ENCODE data around the gene CDC23.
"Not testable (repeated sequence)": the region's sequence is repeated elsewhere in the genome, so short reads cannot be mapped to it uniquely, and the experiment has no call there.

CDC23 gene

DNA sequence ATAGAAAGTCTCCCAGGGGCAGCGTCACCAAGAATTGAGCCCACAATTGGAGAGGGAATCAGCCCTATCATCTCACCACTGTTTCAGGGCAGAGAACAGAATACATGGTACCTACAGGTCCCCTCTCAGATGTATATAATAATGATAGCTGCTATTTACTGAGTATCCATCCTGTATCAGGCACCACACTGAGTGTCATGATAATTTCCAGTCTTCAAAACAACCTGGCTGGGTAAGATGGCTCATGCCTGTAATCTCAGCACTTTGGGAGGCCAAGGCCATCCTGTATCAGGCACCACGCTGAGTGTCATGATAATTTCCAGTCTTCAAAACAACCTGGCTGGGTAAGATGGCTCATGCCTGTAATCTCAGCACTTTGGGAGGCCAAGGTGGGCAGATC lies 34.7 kb upstream of the CDC23 start:
- H3K4ac ChIP-seq (ENCODE audit: low read depth, low read length); H3K23ac ChIP-seq (ENCODE audit: low read length); H3K36me3 ChIP-seq (ENCODE audit: control insufficient read depth in 1 of 2, insufficient read depth in 2 of 2, low read length in 2 of 2); H2AK5ac ChIP-seq (ENCODE audit: low read length); H2BK12ac ChIP-seq (ENCODE audit: low read length); H3K4me3 ChIP-seq (ENCODE audit: low read depth, low read length); H3K9me3 ChIP-seq (ENCODE audit: insufficient read depth, low read depth, low read length); H3K27me3 ChIP-seq (ENCODE audit: insufficient read depth, low read length); H3K4me2 ChIP-seq (ENCODE audit: low read length); H3K18ac ChIP-seq (ENCODE audit: low read length); H4K12ac ChIP-seq (ENCODE audit: low read depth, low read length); H2BK5ac ChIP-seq (ENCODE audit: low read depth, low read length, poor library complexity); H3K79me1 ChIP-seq (ENCODE audit: low read length); H4K8ac ChIP-seq (ENCODE audit: low read depth, low read length); H3K9ac ChIP-seq (ENCODE audit: low read length); H3K27ac ChIP-seq (ENCODE audit: low read depth, low read length); H2AFZ ChIP-seq (ENCODE audit: insufficient read depth, low read length, poor library complexity); H3K14ac ChIP-seq (ENCODE audit: low read length); H3K4me1 ChIP-seq (ENCODE audit: control insufficient read depth in 1 of 2, insufficient read depth in 2 of 2, low read length in 2 of 2); H2BK120ac ChIP-seq (ENCODE audit: insufficient read depth, low read length, poor library complexity); H4K91ac ChIP-seq (ENCODE audit: low read depth, low read length); H3K79me2 ChIP-seq (ENCODE audit: control insufficient read depth, insufficient read depth, low read length, poor library complexity); DNase-seq: not testable (repeated sequence)
- no CpG with 5 or more reads among the region's 2 CpGs for WGBS (ENCODE audit: extremely low coverage, insufficient coverage, insufficient read length)

- H3K27me3 ChIP-seq (ENCODE audit: insufficient read depth, low read length): peaks cover 5% of the 10 kb centered on the region
- H2AK5ac ChIP-seq (ENCODE audit: low read length): no peak overlapping the region
- WGBS (ENCODE audit: extremely low coverage, insufficient coverage, insufficient read length): no CpG with 5 or more reads among the region's 4 CpGs
Measured at GRCh38 chr5:138246822-138247221, 33.7 kb upstream of the CDC23 start.

GRCh38 chr5:138246334-138246733 lies 33.2 kb upstream of the CDC23 start:
- no peak overlapping the region for H2BK120ac ChIP-seq (ENCODE audit: insufficient read depth, low read length, poor library complexity)
- no peak overlapping the region for H3K9ac ChIP-seq (ENCODE audit: low read length)
- H3K18ac ChIP-seq (ENCODE audit: low read length): no peak overlapping the region
- H2BK12ac ChIP-seq (ENCODE audit: low read length): no peak overlapping the region
- H3K9me3 ChIP-seq (ENCODE audit: insufficient read depth, low read depth, low read length): no peaks in the 10 kb centered on the region
- H3K27ac ChIP-seq (ENCODE audit: low read depth, low read length): no peak overlapping the region
- no peak overlapping the region for H4K91ac ChIP-seq (ENCODE audit: low read depth, low read length)
- H3K27me3 ChIP-seq (ENCODE audit: insufficient read depth, low read length): peaks cover 10% of the 10 kb centered on the region
- H2AK5ac ChIP-seq (ENCODE audit: low read length): no peak overlapping the region
- no peaks in the 10 kb centered on the region for H3K36me3 ChIP-seq (ENCODE audit: control insufficient read depth in 1 of 2, insufficient read depth in 2 of 2, low read length in 2 of 2)
- H3K4me1 ChIP-seq (ENCODE audit: control insufficient read depth in 1 of 2, insufficient read depth in 2 of 2, low read length in 2 of 2): peaks cover 0 to 13% of the 10 kb centered on the region in 2 experiments
- no peak overlapping the region for H3K4me2 ChIP-seq (ENCODE audit: low read length)
- no peaks in the 10 kb centered on the region for H3K79me1 ChIP-seq (ENCODE audit: low read length)
- no peak overlapping the region for H3K23ac ChIP-seq (ENCODE audit: low read length)
- no peak overlapping the region for H3K4me3 ChIP-seq (ENCODE audit: low read depth, low read length)
- DNase-seq: no peak
- WGBS (ENCODE audit: extremely low coverage, insufficient coverage, insufficient read length): no CpG with 5 or more reads among the region's 4 CpGs
- no peak overlapping the region for H4K8ac ChIP-seq (ENCODE audit: low read depth, low read length)
- H3K79me2 ChIP-seq (ENCODE audit: control insufficient read depth, insufficient read depth, low read length, poor library complexity): no peaks in the 10 kb centered on the region
- H3K4ac ChIP-seq (ENCODE audit: low read depth, low read length): no peak overlapping the region
- H2AFZ ChIP-seq (ENCODE audit: insufficient read depth, low read length, poor library complexity): no peak overlapping the region
- H2BK5ac ChIP-seq (ENCODE audit: low read depth, low read length, poor library complexity): no peak overlapping the region
- H4K12ac ChIP-seq (ENCODE audit: low read depth, low read length): no peak overlapping the region
- H3K14ac ChIP-seq (ENCODE audit: low read length): no peak overlapping the region

More at GRCh38 chr5:138246822-138247221, 33.7 kb upstream of the CDC23 start:
- Histone ChIP-seq H4K12ac (ENCODE audit: low read depth, low read length) (no peak overlapping the region), H3K4me2 (ENCODE audit: low read length) (no peak overlapping the region), H2BK5ac (ENCODE audit: low read depth, low read length, poor library complexity) (no peak overlapping the region), H4K91ac (ENCODE audit: low read depth, low read length) (no peak overlapping the region), H3K79me2 (ENCODE audit: control insufficient read depth, insufficient read depth, low read length, poor library complexity) (no peaks in the 10 kb centered on the region), H3K4me3 (ENCODE audit: low read depth, low read length) (no peak overlapping the region), H3K79me1 (ENCODE audit: low read length) (no peaks in the 10 kb centered on the region), H3K9me3 (ENCODE audit: insufficient read depth, low read depth, low read length) (no peaks in the 10 kb centered on the region), H3K14ac (ENCODE audit: low read length) (no peak overlapping the region), H2BK12ac (ENCODE audit: low read length) (no peak overlapping the region), H3K23ac (ENCODE audit: low read length) (no peak overlapping the region), H3K36me3 (ENCODE audit: control insufficient read depth in 1 of 2, insufficient read depth in 2 of 2, low read length in 2 of 2) (no peaks in the 10 kb centered on the region), H3K4me1 (ENCODE audit: control insufficient read depth in 1 of 2, insufficient read depth in 2 of 2, low read length in 2 of 2) (peaks cover 0 to 9% of the 10 kb centered on the region in 2 experiments), H2AFZ (ENCODE audit: insufficient read depth, low read length, poor library complexity) (no peak overlapping the region), H3K9ac (ENCODE audit: low read length) (no peak overlapping the region), H4K8ac (ENCODE audit: low read depth, low read length) (no peak overlapping the region), H3K4ac (ENCODE audit: low read depth, low read length) (no peak overlapping the region), H2BK120ac (ENCODE audit: insufficient read depth, low read length, poor library complexity) (no peak overlapping the region), H3K18ac (ENCODE audit: low read length) (no peak overlapping the region), H3K27ac (ENCODE audit: low read depth, low read length) (no peak overlapping the region)
- no peak for DNase-seq

DNA sequence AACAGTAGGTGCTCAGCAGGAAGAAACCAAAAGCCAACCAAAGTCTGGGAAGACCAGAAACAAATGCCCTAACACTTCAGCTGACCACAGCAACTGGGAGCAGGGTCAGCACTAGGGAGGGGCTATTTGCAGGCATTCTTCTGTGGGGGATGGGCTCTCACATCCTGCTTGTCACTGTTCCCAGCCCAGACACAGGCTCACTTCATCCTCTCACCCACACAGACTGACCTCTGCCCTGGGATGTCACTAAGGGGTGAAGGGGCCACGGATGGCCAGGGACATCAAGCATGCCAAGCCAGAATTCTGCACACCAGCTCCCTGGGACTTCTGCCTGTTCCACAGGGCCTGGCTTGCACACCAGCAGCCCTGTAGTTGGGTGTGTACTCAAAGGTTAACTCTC lies 32.6 kb upstream of the CDC23 start:
- H3K4me1 ChIP-seq (ENCODE audit: control insufficient read depth in 1 of 2, insufficient read depth in 2 of 2, low read length in 2 of 2): peaks cover 0 to 13% of the 10 kb centered on the region in 2 experiments
- no peak overlapping the region for H2AK5ac ChIP-seq (ENCODE audit: low read length)
- no peak overlapping the region for H3K27ac ChIP-seq (ENCODE audit: low read depth, low read length)
- H3K79me1 ChIP-seq (ENCODE audit: low read length): no peaks in the 10 kb centered on the region
- no peak overlapping the region for H3K9ac ChIP-seq (ENCODE audit: low read length)
- no peak for DNase-seq
- H3K4me3 ChIP-seq (ENCODE audit: low read depth, low read length): no peak overlapping the region
- no peak overlapping the region for H2AFZ ChIP-seq (ENCODE audit: insufficient read depth, low read length, poor library complexity)
- no peaks in the 10 kb centered on the region for H3K9me3 ChIP-seq (ENCODE audit: insufficient read depth, low read depth, low read length)
- no peaks in the 10 kb centered on the region for H3K36me3 ChIP-seq (ENCODE audit: control insufficient read depth in 1 of 2, insufficient read depth in 2 of 2, low read length in 2 of 2)
- no peak overlapping the region for H2BK12ac ChIP-seq (ENCODE audit: low read length)
- H3K4ac ChIP-seq (ENCODE audit: low read depth, low read length): no peak overlapping the region
- no peak overlapping the region for H3K14ac ChIP-seq (ENCODE audit: low read length)
- no peak overlapping the region for H3K18ac ChIP-seq (ENCODE audit: low read length)
- WGBS (ENCODE audit: extremely low coverage, insufficient coverage, insufficient read length): no CpG with 5 or more reads among the region's 1 CpG
- H3K23ac ChIP-seq (ENCODE audit: low read length): no peak overlapping the region
- H3K4me2 ChIP-seq (ENCODE audit: low read length): no peak overlapping the region
- no peak overlapping the region for H2BK5ac ChIP-seq (ENCODE audit: low read depth, low read length, poor library complexity)
- H2BK120ac ChIP-seq (ENCODE audit: insufficient read depth, low read length, poor library complexity): no peak overlapping the region
- no peaks in the 10 kb centered on the region for H3K79me2 ChIP-seq (ENCODE audit: control insufficient read depth, insufficient read depth, low read length, poor library complexity)
- no peak overlapping the region for H4K12ac ChIP-seq (ENCODE audit: low read depth, low read length)
- peaks cover 16% of the 10 kb centered on the region for H3K27me3 ChIP-seq (ENCODE audit: insufficient read depth, low read length)
- H4K91ac ChIP-seq (ENCODE audit: low read depth, low read length): no peak overlapping the region
- H4K8ac ChIP-seq (ENCODE audit: low read depth, low read length): no peak overlapping the region

All from trophoblast cell (in vitro differentiated cells and primary cell).